ENCODE data around the gene TGFB2. TPM values are rescaled to one million over a fixed set of nuclear protein-coding genes. Genes with fewer than 3 reads are reported as not detected.

TGFB2 gene
- total and polyA plus RNA-seq, 2 experiments from 2014 or later: 0.31 to 1.4 TPM

DNA sequence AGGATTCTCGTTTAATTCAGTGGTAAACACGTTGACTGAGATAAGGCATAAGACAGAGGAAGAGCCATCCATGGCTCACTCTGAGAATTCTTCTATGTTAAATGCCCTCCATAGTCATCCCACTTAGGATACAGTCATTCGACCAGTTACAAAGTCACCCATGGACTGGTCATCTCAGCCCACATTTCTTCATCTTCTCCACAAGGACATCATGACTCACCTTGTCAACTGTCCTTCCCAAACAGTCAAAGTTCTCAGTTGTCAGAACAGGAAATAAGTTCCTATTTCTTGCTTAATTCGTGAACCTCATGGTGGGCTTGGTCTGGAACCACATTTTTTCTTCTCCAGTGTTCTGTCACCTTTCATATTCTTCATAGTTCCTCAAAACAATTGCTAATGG lies 133.2 kb downstream of the TGFB2 start:
- H3K4me1 ChIP-seq (ENCODE audit: insufficient read depth): no peaks in the 10 kb centered on the region
- Mint-ChIP-seq H3K4me3 (no peak overlapping the region), H3K4me1 (no peaks in the 10 kb centered on the region; the same call in 1 of the 3 replicates), H3K27me3 (ENCODE audit: insufficient read depth, low read depth, poor library complexity) (no peaks in the 10 kb centered on the region), H3K36me3 (ENCODE audit: low read depth) (no peaks in the 10 kb centered on the region), H3K9me3 (no peaks in the 10 kb centered on the region), H3K27ac (no peak overlapping the region)
- TF ChIP-seq POLR2AphosphoS5 (IDR thresholded peaks at IDR 0.05; ENCODE audit: low read depth) (no peak), STAT1 (IDR thresholded peaks at IDR 0.05; ENCODE audit: unreplicated experiment) (no peak), ZNF331 (CRISPR knock-in tag; IDR thresholded peaks at IDR 0.05; ENCODE audit: low read depth) (no peak), CREB1 (CRISPR knock-in tag; IDR thresholded peaks at IDR 0.05; ENCODE audit: low read depth) (no peak), JUNB (IDR thresholded peaks at IDR 0.05; ENCODE audit: unreplicated experiment) (no peak), NANOG (IDR thresholded peaks at IDR 0.05; ENCODE audit: borderline replicate concordance) (no peak), EZH2 (IDR thresholded peaks at IDR 0.05; ENCODE audit: low read depth, unreplicated experiment) (no peak), EZH2phosphoT487 (IDR thresholded peaks at IDR 0.05; ENCODE audit: unreplicated experiment) (no peak), ZNF114 (CRISPR knock-in tag; IDR thresholded peaks at IDR 0.05) (no peak)
- TF ChIP-seq, protein P1, sequence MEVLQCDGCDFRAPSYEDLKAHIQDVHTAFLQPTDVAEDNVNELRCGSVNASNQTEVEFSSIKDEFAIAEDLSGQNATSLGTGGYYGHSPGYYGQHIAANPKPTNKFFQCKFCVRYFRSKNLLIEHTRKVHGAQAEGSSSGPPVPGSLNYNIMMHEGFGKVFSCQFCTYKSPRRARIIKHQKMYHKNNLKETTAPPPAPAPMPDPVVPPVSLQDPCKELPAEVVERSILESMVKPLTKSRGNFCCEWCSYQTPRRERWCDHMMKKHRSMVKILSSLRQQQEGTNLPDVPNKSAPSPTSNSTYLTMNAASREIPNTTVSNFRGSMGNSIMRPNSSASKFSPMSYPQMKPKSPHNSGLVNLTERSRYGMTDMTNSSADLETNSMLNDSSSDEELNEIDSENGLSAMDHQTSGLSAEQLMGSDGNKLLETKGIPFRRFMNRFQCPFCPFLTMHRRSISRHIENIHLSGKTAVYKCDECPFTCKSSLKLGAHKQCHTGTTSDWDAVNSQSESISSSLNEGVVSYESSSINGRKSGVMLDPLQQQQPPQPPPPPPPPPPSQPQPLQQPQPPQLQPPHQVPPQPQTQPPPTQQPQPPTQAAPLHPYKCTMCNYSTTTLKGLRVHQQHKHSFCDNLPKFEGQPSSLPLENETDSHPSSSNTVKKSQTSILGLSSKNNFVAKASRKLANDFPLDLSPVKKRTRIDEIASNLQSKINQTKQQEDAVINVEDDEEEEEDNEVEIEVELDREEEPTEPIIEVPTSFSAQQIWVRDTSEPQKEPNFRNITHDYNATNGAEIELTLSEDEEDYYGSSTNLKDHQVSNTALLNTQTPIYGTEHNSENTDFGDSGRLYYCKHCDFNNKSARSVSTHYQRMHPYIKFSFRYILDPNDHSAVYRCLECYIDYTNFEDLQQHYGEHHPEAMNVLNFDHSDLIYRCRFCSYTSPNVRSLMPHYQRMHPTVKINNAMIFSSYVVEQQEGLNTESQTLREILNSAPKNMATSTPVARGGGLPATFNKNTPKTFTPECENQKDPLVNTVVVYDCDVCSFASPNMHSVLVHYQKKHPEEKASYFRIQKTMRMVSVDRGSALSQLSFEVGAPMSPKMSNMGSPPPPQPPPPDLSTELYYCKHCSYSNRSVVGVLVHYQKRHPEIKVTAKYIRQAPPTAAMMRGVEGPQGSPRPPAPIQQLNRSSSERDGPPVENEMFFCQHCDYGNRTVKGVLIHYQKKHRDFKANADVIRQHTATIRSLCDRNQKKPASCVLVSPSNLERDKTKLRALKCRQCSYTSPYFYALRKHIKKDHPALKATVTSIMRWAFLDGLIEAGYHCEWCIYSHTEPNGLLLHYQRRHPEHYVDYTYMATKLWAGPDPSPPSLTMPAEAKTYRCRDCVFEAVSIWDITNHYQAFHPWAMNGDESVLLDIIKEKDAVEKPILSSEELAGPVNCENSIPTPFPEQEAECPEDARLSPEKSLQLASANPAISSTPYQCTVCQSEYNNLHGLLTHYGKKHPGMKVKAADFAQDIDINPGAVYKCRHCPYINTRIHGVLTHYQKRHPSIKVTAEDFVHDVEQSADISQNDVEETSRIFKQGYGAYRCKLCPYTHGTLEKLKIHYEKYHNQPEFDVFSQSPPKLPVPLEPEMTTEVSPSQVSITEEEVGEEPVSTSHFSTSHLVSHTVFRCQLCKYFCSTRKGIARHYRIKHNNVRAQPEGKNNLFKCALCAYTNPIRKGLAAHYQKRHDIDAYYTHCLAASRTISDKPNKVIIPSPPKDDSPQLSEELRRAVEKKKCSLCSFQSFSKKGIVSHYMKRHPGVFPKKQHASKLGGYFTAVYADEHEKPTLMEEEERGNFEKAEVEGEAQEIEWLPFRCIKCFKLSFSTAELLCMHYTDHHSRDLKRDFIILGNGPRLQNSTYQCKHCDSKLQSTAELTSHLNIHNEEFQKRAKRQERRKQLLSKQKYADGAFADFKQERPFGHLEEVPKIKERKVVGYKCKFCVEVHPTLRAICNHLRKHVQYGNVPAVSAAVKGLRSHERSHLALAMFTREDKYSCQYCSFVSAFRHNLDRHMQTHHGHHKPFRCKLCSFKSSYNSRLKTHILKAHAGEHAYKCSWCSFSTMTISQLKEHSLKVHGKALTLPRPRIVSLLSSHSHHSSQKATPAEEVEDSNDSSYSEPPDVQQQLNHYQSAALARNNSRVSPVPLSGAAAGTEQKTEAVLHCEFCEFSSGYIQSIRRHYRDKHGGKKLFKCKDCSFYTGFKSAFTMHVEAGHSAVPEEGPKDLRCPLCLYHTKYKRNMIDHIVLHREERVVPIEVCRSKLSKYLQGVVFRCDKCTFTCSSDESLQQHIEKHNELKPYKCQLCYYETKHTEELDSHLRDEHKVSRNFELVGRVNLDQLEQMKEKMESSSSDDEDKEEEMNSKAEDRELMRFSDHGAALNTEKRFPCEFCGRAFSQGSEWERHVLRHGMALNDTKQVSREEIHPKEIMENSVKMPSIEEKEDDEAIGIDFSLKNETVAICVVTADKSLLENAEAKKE (CRISPR knock-in tag; IDR thresholded peaks at IDR 0.05): no peak
- TF ChIP-seq, protein P2, sequence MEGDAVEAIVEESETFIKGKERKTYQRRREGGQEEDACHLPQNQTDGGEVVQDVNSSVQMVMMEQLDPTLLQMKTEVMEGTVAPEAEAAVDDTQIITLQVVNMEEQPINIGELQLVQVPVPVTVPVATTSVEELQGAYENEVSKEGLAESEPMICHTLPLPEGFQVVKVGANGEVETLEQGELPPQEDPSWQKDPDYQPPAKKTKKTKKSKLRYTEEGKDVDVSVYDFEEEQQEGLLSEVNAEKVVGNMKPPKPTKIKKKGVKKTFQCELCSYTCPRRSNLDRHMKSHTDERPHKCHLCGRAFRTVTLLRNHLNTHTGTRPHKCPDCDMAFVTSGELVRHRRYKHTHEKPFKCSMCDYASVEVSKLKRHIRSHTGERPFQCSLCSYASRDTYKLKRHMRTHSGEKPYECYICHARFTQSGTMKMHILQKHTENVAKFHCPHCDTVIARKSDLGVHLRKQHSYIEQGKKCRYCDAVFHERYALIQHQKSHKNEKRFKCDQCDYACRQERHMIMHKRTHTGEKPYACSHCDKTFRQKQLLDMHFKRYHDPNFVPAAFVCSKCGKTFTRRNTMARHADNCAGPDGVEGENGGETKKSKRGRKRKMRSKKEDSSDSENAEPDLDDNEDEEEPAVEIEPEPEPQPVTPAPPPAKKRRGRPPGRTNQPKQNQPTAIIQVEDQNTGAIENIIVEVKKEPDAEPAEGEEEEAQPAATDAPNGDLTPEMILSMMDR (conservative IDR thresholded peaks at IDR 0.05; ENCODE audit: low read depth in 2 of 2): no peak
- TF ChIP-seq, protein P3, sequence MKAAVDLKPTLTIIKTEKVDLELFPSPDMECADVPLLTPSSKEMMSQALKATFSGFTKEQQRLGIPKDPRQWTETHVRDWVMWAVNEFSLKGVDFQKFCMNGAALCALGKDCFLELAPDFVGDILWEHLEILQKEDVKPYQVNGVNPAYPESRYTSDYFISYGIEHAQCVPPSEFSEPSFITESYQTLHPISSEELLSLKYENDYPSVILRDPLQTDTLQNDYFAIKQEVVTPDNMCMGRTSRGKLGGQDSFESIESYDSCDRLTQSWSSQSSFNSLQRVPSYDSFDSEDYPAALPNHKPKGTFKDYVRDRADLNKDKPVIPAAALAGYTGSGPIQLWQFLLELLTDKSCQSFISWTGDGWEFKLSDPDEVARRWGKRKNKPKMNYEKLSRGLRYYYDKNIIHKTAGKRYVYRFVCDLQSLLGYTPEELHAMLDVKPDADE (IDR thresholded peaks at IDR 0.05): no peak
- TF ChIP-seq, protein P4, sequence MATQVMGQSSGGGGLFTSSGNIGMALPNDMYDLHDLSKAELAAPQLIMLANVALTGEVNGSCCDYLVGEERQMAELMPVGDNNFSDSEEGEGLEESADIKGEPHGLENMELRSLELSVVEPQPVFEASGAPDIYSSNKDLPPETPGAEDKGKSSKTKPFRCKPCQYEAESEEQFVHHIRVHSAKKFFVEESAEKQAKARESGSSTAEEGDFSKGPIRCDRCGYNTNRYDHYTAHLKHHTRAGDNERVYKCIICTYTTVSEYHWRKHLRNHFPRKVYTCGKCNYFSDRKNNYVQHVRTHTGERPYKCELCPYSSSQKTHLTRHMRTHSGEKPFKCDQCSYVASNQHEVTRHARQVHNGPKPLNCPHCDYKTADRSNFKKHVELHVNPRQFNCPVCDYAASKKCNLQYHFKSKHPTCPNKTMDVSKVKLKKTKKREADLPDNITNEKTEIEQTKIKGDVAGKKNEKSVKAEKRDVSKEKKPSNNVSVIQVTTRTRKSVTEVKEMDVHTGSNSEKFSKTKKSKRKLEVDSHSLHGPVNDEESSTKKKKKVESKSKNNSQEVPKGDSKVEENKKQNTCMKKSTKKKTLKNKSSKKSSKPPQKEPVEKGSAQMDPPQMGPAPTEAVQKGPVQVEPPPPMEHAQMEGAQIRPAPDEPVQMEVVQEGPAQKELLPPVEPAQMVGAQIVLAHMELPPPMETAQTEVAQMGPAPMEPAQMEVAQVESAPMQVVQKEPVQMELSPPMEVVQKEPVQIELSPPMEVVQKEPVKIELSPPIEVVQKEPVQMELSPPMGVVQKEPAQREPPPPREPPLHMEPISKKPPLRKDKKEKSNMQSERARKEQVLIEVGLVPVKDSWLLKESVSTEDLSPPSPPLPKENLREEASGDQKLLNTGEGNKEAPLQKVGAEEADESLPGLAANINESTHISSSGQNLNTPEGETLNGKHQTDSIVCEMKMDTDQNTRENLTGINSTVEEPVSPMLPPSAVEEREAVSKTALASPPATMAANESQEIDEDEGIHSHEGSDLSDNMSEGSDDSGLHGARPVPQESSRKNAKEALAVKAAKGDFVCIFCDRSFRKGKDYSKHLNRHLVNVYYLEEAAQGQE (IDR thresholded peaks at IDR 0.05; ENCODE audit: unreplicated experiment): no peak
- H3F3A ChIP-seq (replicated peaks; ENCODE audit: low read depth): no peaks in the 10 kb centered on the region
- DNase-seq (ENCODE audit: low spot score): no peak
- H3K79me2 ChIP-seq (replicated peaks; ENCODE audit: insufficient read depth): no peaks in the 10 kb centered on the region
- H3K36me3 ChIP-seq (ENCODE audit: insufficient read depth): no peaks in the 10 kb centered on the region
- H4K20me1 ChIP-seq (replicated peaks; ENCODE audit: insufficient read depth): no peaks in the 10 kb centered on the region
- H2AFZ ChIP-seq: no peak overlapping the region
- no peaks in the 10 kb centered on the region for H3K27me3 ChIP-seq (ENCODE audit: insufficient read depth)
- H3K4me3 ChIP-seq: no peak overlapping the region
- H3K9me2 ChIP-seq (ENCODE audit: insufficient read depth): no peaks in the 10 kb centered on the region
- no peak for ATAC-seq
- no peak overlapping the region for H3K4me2 ChIP-seq
- no peak overlapping the region for H3K27ac ChIP-seq (ENCODE audit: low read depth)

Measured in GM23338 (cell line).